ENCODE data around the gene MED23. TPM values are rescaled to one million over a fixed set of nuclear protein-coding genes. Genes with fewer than 3 reads are reported as not detected.

Gene MED23
- total RNA-seq, 1 experiment from 2014 or later = 21.3 TPM

- CTCF ChIA-PET = interaction anchor here (0.6 kb wide), 1 partner anchor 622 kb away, joined by 3 read pairs; no protein-coding TSS in a partner anchor
- no TSS peak for BruUV-seq (replicated peaks)
- TF ChIP-seq EZH2 (IDR thresholded peaks at IDR 0.05; ENCODE audit: low read depth) (no peak), CTCF (conservative IDR thresholded peaks at IDR 0.05) (no peak)
Measured at GRCh38 chr6:131658287-131658686, 30.2 kb upstream of the MED23 start.

GRCh38 chr6:131657630-131658111 is 29.6 kb upstream of the MED23 start:
- ChIA-PET CTCF (no interaction called here), POLR2A (ENCODE audit: unreplicated experiment) (no interaction called here)
- no peak for TF ChIP-seq EZH2 (IDR thresholded peaks at IDR 0.05; ENCODE audit: low read depth)
- no peak for TF ChIP-seq CTCF (conservative IDR thresholded peaks at IDR 0.05)

More at GRCh38 chr6:131658287-131658686, 30.2 kb upstream of the MED23 start:
- POLR2A ChIA-PET (ENCODE audit: unreplicated experiment) = interaction anchor here (0.6 kb wide), 1 partner anchor 225 kb away, joined by 6 read pairs; no protein-coding TSS in a partner anchor
- no peaks in the 10 kb centered on the region for H3K79me2 ChIP-seq (ENCODE audit: low read depth)
- no peaks in the 10 kb centered on the region for H3K27me3 ChIP-seq (ENCODE audit: insufficient read depth, low read depth)
- H3K36me3 ChIP-seq (ENCODE audit: low read depth) = no peaks in the 10 kb centered on the region
- H2AFZ ChIP-seq = no peak overlapping the region
- no peaks in the 10 kb centered on the region for H3K9me3 ChIP-seq (ENCODE audit: insufficient read depth, low read depth)
- H3K4me1 ChIP-seq (replicated peaks; ENCODE audit: insufficient read depth) = peaks cover 21% of the 10 kb centered on the region; the same call in 1 of the 2 replicates
- no peak overlapping the region for H3K4me3 ChIP-seq
- no peak overlapping the region for H3K27ac ChIP-seq
- H3F3A ChIP-seq (ENCODE audit: insufficient read depth, low read depth) = peaks cover 9% of the 10 kb centered on the region
- intact Hi-C loops (cut with micrococcal nuclease; ENCODE audit: unreplicated experiment) = no loop called here
- no peak overlapping the region for H3K4me2 ChIP-seq
- H3K9me2 ChIP-seq (ENCODE audit: insufficient read depth) = no peaks in the 10 kb centered on the region
- DNase-seq = no peak
- H4K20me1 ChIP-seq (ENCODE audit: insufficient read depth) = no peaks in the 10 kb centered on the region

GRCh38 chr6:131657222-131657621 is 29.2 kb upstream of the MED23 start:
- no peak for TF ChIP-seq EZH2 (IDR thresholded peaks at IDR 0.05; ENCODE audit: low read depth)
- no peak for TF ChIP-seq CTCF (conservative IDR thresholded peaks at IDR 0.05)
- no peak overlapping the region for H3K4me3 ChIP-seq
- peak overlapping the region; percentile 23; the same call in 1 of the 2 replicates for H2AFZ ChIP-seq
- peaks cover 30% of the 10 kb centered on the region for H3K4me1 ChIP-seq (replicated peaks; ENCODE audit: insufficient read depth)
- H4K20me1 ChIP-seq (ENCODE audit: insufficient read depth) = no peaks in the 10 kb centered on the region
- no peaks in the 10 kb centered on the region for H3K9me3 ChIP-seq (ENCODE audit: insufficient read depth, low read depth)
- no TSS peak for BruUV-seq (replicated peaks)
- H3K27ac ChIP-seq = no peak overlapping the region
- CTCF ChIA-PET = interaction anchor here (0.7 kb wide), 1 partner anchor 8 kb away, joined by 5 read pairs; no protein-coding TSS in a partner anchor
- peaks cover 9% of the 10 kb centered on the region for H3F3A ChIP-seq (ENCODE audit: insufficient read depth, low read depth)
- no peak for DNase-seq
- H3K79me2 ChIP-seq (ENCODE audit: low read depth) = no peaks in the 10 kb centered on the region
- intact Hi-C loops (cut with micrococcal nuclease; ENCODE audit: unreplicated experiment) = no loop called here
- H3K9me2 ChIP-seq (ENCODE audit: insufficient read depth) = no peaks in the 10 kb centered on the region
- H3K4me2 ChIP-seq = no peak overlapping the region
- no peaks in the 10 kb centered on the region for H3K27me3 ChIP-seq (ENCODE audit: insufficient read depth, low read depth)
- no peaks in the 10 kb centered on the region for H3K36me3 ChIP-seq (ENCODE audit: low read depth)
- POLR2A ChIA-PET (ENCODE audit: unreplicated experiment) = no interaction called here

More at GRCh38 chr6:131657630-131658111, 29.6 kb upstream of the MED23 start:
- no peak overlapping the region for H3K4me2 ChIP-seq
- H4K20me1 ChIP-seq (ENCODE audit: insufficient read depth) = no peaks in the 10 kb centered on the region
- H3K4me1 ChIP-seq (replicated peaks; ENCODE audit: insufficient read depth) = peaks cover 25% of the 10 kb centered on the region
- H3K79me2 ChIP-seq (ENCODE audit: low read depth) = no peaks in the 10 kb centered on the region
- intact Hi-C loops (cut with micrococcal nuclease; ENCODE audit: unreplicated experiment) = no loop called here
- peaks cover 9% of the 10 kb centered on the region for H3F3A ChIP-seq (ENCODE audit: insufficient read depth, low read depth)
- BruUV-seq (replicated peaks) = no TSS peak
- peak overlapping the region; percentile 23; the same call in 1 of the 2 replicates for H2AFZ ChIP-seq
- H3K27ac ChIP-seq = no peak overlapping the region
- peak; percentile 25 to 44 for DNase-seq
- no peaks in the 10 kb centered on the region for H3K9me2 ChIP-seq (ENCODE audit: insufficient read depth)
- no peaks in the 10 kb centered on the region for H3K36me3 ChIP-seq (ENCODE audit: low read depth)
- H3K9me3 ChIP-seq (ENCODE audit: insufficient read depth, low read depth) = no peaks in the 10 kb centered on the region
- no peak overlapping the region for H3K4me3 ChIP-seq
- H3K27me3 ChIP-seq (ENCODE audit: insufficient read depth, low read depth) = no peaks in the 10 kb centered on the region

All from PC-9 (cell line).